Peyer's patch (tissue), 4 donors: Measurements from ENCODE around the gene HSD17B2.
"Not testable (repeated sequence)": the region's sequence is repeated elsewhere in the genome, so short reads cannot be mapped to it uniquely, and the experiment has no call there.

Experiments used
- CTCF ChIP-seq, 6 experiments: fragments of 450-650 bp in 4 of 6; fragments of 200-600 bp in 2 of 6; sonication (generic) in 1 of 6; IDR thresholded peaks; one replicate each; pipeline ENCODE4 v1.5.1; 2017 to 2019; ENCODE audit warnings: antibody characterized with exemption in 6 of 6, mild to moderate bottlenecking in 3 of 6, moderate library complexity in 1 of 6
- POLR2A ChIP-seq, 2 donors: fragments of 450-650 bp; IDR thresholded peaks; one replicate each; pipeline ENCODE4 v1.5.1; 2017; ENCODE audit warnings: antibody characterized with exemption in 2 of 2, mild to moderate bottlenecking in 2 of 2, moderate library complexity in 2 of 2

- not testable (repeated sequence) for TF ChIP-seq CTCF, POLR2A (IDR thresholded peaks at IDR 0.05)
Measured at GRCh38 chr16:82139286-82139571, 104.2 kb downstream of the HSD17B2 start.
